GM19240 (cell line): ENCODE results near the gene POC1A.

Experiments
- DNase-seq: peaks from one replicate; pipeline ENCODE4 v3.0.0; 2011; ENCODE audit warnings: low spot score; ENCODE audit not compliant: insufficient read length

POC1A gene

GRCh38 chr3:52086976-52087663, 67.1 kb downstream of the POC1A start:
- DNase-seq = no peak

- no peak for DNase-seq
Measured at GRCh38 chr3:52086461-52086860, 67.8 kb downstream of the POC1A start.

DNA sequence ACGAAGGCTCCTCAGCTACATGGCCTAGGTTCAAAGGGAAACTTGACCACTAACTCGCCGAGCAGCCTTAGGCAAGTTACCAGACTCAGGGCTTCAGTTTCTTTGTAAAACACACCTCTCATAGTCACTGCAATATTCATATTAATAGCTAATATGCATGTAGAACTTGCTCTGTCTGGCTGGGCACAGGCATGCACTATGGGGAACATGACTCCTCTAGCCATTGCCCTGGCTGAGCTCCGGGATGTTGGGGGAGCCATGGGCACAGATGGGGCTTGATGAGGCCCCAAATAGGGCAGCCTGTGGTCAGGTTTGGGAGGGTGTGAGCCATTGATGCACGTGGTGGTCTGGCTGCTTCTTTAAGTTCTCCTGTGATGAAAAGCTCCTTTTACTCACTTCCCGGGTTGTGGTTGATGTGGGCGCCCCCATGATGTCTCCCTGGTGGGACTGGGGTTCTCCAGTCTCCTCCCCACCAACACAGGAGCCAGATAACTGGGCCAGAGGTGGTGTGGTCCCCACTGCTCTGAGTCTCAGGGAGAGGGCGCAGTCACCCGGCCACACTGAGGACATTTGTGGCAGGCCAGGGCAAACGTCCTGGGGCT, 68.4 kb downstream of the POC1A start:
- no peak for DNase-seq

DNA sequence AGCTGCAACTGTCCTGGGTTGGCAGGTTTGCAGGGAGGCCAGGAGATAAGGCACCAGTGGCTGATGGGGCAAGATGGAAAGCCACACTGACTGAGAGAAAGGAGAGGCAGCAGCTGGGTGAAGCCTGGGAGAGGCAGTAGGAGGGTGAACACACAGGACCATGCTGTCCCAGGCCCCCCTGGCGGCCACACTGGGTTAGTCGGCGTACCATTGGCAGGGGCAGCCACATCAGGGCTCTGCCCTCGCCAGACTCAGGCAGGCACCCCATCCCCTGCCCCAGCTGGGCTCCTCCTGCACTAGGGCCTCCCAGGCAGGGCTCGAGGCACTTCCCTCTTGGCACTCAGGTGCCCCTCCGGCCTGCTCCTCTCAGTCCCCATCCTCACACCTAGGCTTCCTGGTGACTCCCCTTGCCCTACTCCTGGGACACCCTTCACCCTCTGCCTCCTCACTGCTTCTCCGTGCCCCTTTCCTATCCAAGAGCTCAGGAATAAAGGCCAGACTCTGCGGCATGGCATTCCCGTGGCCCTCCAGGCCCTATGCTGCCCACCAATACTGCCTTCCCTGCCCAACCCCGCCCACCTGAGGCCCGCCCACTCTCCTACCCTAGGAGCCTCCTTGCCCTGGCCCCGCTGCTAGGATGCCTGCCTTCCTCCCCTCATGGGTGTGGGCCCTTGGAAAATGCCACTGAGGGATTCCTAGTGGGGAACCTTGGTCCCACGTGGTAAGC, 69.1 kb downstream of the POC1A start:
- no peak for DNase-seq

GRCh38 chr3:52084216-52084945, 69.8 kb downstream of the POC1A start:
- DNase-seq = no peak

GRCh38 chr3:52083556-52084087, 70.6 kb downstream of the POC1A start:
- no peak for DNase-seq

GRCh38 chr3:52082951-52083350, 71.3 kb downstream of the POC1A start:
- DNase-seq = no peak

GRCh38 chr3:52080830-52081719, 73.1 kb downstream of the POC1A start:
- no peak for DNase-seq

DNA sequence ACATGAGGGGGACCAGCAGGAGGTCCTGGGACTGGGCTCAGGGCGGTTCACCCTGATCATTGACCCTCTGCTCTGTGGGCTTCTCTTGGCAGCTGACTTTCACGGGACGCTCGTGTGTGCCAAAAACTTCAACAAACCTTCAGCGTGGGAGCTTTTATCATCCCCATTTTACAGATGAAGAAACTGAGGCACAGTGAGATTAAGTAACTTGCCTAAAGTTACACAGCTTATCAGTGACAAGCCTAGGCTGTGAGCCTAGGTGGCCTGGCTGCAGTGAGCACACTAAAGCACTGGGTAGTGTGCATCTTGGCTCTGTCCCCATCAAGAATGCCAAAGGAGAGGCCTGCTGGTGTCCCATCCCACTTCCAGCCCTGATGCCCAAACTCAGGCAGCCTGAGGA, 74.3 kb downstream of the POC1A start:
- DNase-seq = no peak

DNA sequence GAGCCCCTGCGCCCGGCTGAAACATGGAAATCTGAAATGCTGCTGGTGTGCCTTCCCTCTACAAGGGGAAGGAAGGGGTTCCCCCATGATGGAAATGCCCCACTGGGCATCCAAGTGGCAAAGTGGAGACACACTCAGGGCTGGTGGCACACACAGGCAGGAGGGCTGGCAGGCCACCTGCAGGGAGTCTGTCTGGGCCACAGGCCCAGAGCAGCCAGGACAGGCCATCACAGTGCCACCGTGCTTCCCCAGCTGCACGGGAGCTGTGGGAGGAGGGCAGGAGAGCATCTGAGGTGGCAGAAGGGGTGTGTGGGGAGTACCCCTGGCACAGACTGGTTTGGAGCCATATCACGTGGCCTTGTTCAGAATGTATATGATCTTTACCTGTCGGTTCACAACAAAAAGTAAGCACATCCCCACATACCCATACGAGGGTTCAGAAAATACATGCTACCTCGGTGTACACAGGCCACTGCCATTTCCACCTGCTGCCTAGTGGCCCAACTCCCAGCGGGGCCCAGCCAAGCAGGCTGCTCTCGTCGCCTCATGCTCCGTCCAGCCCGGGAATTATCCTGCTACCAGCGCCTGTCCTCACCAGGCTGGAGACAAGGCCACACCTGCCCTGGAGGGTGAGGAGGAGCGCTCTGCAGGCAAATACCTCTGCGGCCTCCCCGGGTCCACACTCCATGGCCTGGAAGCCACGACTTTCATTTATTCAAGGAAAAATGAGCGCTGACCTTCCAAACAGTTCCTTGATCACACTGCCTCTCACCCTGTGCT, 75.3 kb downstream of the POC1A start:
- DNase-seq = no peak

- no peak for DNase-seq
Measured at GRCh38 chr3:52077925-52078324, 76.3 kb downstream of the POC1A start.

DNA sequence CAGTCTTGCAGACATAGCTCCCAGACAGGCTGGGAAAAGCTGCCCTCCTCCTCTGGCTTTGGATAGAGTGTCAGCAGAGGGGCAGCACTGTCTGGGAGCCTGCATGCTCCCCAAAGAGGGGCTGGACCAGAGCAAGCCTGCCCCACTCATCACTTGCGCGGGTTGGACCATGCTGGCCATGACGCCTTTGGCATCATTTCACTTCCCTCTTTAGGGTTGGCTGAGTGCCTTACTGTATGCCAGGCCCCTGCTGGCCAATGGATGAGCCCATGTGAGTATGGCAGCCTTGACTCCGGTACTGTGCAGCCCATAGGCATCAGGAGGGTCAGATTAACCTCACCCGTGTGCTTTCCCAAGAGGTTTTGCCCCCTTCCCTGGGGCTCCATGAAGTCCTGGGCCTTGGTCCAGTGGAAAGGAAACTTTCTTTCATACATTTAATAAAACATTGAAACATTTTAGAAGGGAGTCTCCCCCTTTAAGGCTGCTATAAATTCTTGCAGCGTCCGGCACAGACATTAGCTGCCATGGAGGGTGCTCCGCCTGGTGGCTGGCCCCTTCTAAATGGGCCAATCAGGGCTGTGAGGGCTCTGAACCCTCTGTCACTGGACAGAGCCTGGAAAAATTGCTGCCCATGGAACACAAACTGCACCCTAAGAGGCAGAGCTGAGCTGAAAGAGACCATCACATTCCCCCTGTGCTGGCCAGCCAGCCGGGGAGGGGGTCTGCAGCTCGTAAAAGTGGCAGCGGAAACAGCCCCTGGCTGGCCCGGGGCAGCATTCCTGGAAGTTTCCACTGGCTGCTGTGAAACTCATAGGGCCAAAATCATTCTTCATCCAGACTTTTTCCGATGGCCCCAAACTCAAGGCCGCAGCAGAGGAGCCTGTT, 77.1 kb downstream of the POC1A start:
- no peak for DNase-seq

DNA sequence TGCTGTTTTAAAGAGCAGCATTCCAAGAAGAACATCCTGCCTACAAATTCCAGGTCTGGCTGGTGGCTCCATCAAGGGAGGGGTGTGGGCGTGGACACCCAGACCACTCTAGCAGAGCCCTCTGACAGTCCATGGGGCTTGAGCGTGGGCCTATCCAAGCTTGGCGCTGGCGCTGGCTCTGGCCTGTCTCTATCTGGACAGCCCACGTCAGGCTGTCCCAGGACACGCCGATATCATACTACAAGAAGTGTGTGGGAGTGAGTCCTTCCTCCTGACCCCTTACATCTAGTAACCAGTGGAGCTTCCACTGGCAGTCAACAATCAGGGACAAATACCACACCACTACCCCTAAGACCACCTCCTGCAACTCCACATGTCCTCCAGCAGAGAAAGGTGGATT, 80.7 kb downstream of the POC1A start:
- DNase-seq = no peak

- DNase-seq = no peak
Measured at GRCh38 chr3:52072471-52072870, 81.8 kb downstream of the POC1A start.

- DNase-seq = no peak
Measured at GRCh38 chr3:52072020-52072419, 82.2 kb downstream of the POC1A start.

GRCh38 chr3:52070724-52071621, 83.2 kb downstream of the POC1A start:
- DNase-seq = no peak

DNA sequence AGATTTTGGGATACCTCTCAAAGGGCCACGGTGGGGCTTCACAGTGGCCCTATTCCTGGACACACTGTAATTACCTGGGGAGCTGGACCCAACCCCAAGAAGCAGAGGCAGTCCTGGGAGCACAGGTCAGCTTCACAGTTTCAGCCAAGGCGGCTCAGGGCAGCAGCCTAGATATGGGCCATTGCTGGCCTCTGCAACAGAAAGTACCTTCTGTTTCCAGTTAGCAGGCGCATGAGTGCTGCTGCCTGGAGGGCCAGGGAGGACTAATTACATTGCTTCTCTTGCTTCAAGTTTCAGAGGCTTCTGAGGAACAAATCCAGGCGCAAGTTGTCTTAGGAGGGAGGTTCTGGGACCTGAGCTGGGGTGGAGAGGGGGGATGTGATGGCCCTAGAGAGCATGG, 84.4 kb downstream of the POC1A start:
- DNase-seq = no peak

DNA sequence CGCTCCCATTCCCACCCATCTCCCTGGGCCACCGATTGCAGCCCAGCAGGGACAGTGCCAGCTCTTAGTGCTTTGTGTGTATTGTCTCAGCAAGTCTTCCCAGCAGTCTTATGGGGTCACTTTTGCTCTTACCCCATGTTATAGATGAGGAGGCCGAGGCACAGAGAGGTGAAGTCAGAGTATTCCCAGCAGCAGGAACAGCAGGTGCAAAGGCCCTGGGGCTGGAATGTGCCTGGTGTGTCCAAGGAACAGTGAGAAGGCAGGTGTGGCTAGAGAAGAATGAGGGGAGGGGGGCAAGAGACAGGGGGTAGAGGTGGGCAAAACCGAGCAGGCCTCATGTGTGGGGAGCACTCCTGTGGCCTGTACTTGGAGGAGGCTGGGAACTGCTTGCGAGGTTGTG, 85.1 kb downstream of the POC1A start:
- no peak for DNase-seq
